ENCODE measurements around the gene TMEM263.
"Not testable (repeated sequence)": the region's sequence is repeated elsewhere in the genome, so short reads cannot be mapped to it uniquely, and the experiment has no call there.

The TMEM263 gene

GRCh38 chr12:106984588-106985137 lies 29.0 kb downstream of the TMEM263 start:
- DNase-seq (ENCODE audit: extremely low read depth in 1 of 2, low read depth in 1 of 2) = no peak

- DNase-seq (ENCODE audit: extremely low read depth in 1 of 2, low read depth in 1 of 2) = no peak
These were observed 29.8 kb downstream of the TMEM263 start for GRCh38 chr12:106985479-106985878.

DNA sequence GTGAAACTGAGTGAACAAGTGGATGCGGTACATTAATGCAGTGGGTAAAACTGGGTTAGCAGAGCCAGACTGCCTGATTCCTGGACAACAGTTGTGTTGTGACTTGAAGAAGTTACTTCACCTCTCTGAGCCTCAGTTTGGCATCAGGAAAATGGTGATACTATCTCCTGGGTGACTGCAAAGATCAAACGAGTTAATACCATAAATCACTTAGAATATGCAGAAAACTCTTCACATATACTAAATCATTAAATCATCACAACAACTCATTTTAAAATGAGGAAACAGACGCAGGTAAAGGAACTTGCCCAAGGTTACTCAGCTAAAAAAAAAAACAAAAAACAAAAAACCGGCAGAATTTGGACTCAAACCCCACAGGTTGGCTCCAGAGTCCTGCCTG lies 30.4 kb downstream of the TMEM263 start:
- no peak for DNase-seq (ENCODE audit: extremely low read depth in 1 of 2, low read depth in 1 of 2)

GRCh38 chr12:106986625-106987389 lies 31.1 kb downstream of the TMEM263 start, which contains the start of gene MTERF2:
TSS of gene MTERF2 (minus strand) at chr12:106987146. CDS start at chr12:106978714, 8,432 bp downstream.
- DNase-seq (ENCODE audit: extremely low read depth in 1 of 2, low read depth in 1 of 2) = peak; percentile 57 to 67

- no peak for DNase-seq (ENCODE audit: extremely low read depth in 1 of 2, low read depth in 1 of 2)
These were observed 32.1 kb downstream of the TMEM263 start for GRCh38 chr12:106987846-106988245.

- DNase-seq (ENCODE audit: extremely low read depth in 1 of 2, low read depth in 1 of 2) = no peak
These were observed 39.0 kb downstream of the TMEM263 start for GRCh38 chr12:106994579-106995220.

DNA sequence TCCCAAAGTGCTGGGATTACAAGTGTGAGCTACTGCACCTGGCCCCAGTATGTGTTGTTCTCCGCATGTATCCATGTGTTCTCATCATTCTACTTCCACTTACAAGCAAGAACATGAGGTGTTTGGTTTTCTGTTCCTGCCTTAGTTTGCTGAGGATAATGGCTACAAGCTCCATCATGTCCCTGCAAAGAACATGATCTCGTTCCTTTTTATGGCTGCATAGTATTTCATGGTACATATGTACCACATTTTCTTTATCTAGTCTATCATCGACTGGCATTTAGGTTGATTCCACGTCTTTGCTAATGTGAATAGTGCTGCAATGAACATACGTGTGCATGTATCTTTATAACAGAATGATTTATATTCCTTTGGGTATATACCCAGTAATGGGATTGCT lies 40.4 kb downstream of the TMEM263 start:
- not testable (repeated sequence) for DNase-seq (ENCODE audit: extremely low read depth in 1 of 2, low read depth in 1 of 2)

- DNase-seq (ENCODE audit: extremely low read depth in 1 of 2, low read depth in 1 of 2) = no peak
These were observed 42.2 kb downstream of the TMEM263 start for GRCh38 chr12:106997916-106998315.

DNA sequence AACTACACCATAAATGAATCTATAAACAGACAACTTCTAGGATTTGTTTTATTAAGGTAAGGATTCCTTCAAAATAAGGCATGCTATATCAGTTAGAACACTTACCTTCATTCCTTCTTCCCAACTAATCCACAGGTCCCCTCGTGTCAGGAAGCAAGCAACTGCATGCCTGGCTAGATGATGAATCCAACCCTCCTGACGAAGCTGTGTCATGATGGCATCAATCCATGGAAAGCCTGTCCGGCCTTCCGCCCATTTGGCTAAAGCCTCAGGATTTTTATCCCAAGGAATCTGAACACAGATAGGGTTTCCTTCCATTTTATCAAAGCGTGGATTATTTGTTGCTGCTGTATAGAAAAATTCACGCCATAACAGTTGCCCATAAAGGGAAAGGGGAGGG lies 43.7 kb downstream of the TMEM263 start:
- DNase-seq (ENCODE audit: extremely low read depth in 1 of 2, low read depth in 1 of 2) = no peak

DNA sequence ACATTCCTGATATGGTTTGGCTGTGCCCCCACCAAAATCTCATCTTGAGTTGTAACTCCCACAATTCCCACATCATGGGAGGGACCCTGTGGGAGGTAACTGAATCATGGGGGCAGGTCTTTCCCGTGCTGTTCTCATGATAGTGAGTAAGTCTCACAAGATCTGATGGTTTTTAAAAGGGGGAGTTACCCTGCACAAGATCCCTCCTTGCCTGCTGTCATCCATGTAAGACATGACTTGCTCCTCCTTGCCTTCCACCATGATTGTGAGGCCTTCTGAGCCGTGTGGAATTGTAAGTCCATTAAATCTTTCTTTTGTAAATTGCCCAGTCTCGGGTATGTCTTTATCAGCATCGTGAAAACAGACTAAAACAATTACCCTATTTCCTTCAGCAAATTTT lies 47.0 kb downstream of the TMEM263 start:
- DNase-seq (ENCODE audit: extremely low read depth in 1 of 2, low read depth in 1 of 2) = not testable (repeated sequence)

DNA sequence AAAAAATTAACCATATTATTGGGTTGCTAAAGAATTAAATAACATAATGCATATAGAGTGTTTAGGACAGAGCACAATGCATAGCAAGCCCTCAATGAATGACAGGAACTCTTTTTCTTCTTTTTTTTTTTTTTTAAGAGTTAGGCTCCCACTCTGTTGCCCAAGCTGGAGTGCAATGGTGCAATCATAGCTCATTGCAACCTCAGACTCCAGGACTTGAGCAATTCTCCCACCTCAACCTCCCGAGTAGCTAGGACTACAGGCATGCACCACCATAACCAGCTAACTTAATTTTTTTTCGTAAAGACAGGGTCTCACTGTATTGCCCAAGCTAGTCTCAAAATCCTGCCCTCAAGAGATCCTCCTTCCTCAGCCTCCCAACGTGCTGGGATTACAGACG lies 51.7 kb downstream of the TMEM263 start:
- no peak for DNase-seq (ENCODE audit: extremely low read depth in 1 of 2, low read depth in 1 of 2)

DNA sequence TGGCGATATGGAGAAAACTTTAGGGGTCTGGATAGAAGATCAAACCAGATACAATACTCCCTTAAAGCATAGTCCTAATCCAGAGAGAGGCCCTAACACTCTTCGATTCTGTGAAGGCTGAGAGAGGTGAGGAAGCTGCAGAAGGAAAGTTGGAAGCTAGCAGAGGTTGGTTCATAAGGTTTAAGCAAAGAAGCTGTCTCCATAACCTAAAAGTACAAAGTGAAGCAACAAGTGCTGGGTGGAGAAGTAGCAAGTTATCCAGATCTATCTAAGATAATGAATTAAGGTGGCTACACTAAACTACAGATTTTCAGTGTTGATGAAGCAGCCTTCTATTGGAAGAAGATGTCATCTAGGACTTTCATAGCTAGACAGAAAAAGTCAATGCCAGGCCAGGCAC lies 55.8 kb downstream of the TMEM263 start:
- DNase-seq (ENCODE audit: extremely low read depth in 1 of 2, low read depth in 1 of 2) = no peak

- no peak for DNase-seq (ENCODE audit: extremely low read depth in 1 of 2, low read depth in 1 of 2)
These were observed 57.2 kb downstream of the TMEM263 start for GRCh38 chr12:107012736-107013425.

DNA sequence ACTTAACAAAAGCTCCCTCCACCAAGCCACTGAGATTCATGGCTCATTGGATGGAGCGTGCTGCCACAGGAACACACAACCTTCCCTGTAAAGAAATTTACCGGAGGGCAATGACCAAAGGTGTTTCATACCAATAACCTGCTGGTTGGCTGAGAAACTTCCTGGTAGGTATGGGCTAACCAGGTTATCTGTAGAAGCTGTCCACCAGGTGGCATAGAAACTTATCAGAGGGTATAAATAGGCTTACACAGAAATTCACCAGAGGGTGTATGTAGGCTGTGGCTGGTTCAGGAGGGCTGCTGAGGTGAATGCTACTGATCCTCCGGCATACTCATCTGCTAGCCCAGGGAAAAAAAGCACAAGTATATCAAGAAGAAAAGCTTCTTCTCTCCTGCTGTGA lies 58.3 kb downstream of the TMEM263 start:
- no peak for DNase-seq (ENCODE audit: extremely low read depth in 1 of 2, low read depth in 1 of 2)

DNA sequence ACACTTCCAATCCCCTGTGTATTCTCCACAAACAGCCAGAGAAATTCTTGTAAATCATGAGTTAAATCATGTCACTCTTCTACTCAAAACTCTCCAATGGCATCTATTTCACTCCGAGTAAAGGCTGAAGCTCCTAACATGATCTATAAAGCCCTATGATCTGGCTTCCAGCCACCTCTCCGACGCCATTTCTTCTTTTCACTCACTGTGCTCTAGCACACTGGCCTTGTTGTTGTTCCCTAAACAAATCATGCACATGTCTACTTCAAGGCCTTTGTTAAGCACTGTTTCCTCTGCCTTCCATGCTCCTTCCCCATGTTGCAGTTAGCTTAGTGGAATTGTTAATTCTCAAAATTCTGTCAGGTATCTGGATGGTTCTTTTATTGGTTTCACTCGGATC lies 61.3 kb downstream of the TMEM263 start:
- DNase-seq (ENCODE audit: extremely low read depth in 1 of 2, low read depth in 1 of 2) = no peak

DNA sequence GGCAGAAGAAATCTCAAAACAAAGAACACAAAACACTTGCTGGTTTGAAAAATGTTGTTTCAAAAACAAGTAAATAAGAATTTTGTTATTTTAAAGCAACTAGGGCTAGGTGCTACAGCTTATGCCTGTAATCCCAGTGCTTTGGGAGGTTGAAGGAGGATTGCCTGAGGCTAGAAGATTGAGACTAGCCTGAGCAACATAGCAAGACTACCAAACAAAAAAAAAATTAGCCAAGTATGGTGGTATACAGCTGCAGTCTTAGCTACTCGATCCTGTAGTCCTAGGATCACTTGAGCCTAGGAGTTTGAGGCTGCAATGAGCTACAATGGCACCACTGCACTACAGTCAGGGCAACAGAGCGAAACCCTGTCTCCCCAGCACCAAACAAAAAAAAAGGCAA lies 63.8 kb downstream of the TMEM263 start:
- DNase-seq (ENCODE audit: extremely low read depth in 1 of 2, low read depth in 1 of 2) = no peak

All from stimulated activated CD8-positive, alpha-beta memory T cell treated with anti-CD3 and anti-CD28 coated beads, Interleukin-7, amount 100 ng/mL, for 48 hours (primary cell).